Stimulated activated CD8-positive, alpha-beta memory T cell treated with anti-CD3 and anti-CD28 coated beads, Interleukin-15, amount 100 ng/mL, for 1 hour (primary cell): ENCODE data around the gene DNAH8.

ENCODE experiments used
- DNase-seq: peaks from one replicate; pipeline ENCODE4 v3.0.0-alpha.2; 2020; ENCODE audit warnings: low read depth

Gene DNAH8

GRCh38 chr6:38974389-38975151 is 259.5 kb downstream of the DNAH8 start:
- DNase-seq, result no peak

DNA sequence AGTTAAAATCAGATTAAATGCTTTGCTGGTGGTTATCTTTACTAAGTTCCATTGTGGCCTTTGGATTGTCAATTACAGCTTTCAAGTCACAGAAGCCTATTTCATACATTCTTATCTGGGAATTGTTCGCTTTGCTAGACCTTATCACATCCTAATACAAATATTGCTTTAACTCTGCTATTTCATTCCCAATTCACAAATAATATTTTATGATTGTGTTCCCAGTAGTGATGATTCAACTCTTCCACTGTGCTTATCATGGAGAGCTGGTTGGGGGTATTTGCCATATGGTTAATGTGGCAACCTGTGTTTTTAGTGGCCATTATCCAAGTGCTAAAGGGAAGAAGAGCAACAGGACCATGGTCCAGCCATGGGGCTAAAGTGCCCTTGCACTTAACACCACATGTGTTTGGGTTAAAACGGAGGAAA is 260.5 kb downstream of the DNAH8 start:
- no peak for DNase-seq

GRCh38 chr6:38976051-38976450 is 260.9 kb downstream of the DNAH8 start:
- no peak for DNase-seq

- no peak for DNase-seq
Measured at GRCh38 chr6:38976801-38977500, 261.8 kb downstream of the DNAH8 start.

DNA sequence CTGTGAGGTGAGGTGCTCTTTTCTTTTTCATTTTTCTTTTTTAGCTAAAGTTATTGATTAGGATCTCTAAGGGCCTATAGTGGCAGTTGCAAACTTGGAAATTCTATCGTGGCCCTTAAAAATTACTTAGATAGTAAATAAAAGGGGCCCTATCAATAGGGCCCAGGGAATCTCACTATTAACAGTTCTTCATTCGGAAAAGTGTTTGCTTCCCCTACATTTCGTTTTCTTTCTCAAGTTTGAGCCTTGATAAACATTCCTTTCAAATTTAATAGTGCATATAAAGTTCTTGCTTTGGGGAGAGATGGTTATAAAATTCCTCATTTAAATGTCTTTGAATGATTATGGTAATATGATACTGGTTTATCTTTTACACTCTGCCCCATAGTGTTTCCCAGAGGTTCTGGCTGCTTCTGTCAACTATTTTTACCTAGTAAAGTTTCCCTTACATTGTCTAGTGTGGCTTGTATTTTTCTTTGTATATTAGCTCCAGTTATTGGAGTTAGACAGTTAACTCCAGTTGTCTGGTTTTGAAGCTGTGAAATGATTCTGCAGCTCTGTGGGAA is 263.1 kb downstream of the DNAH8 start:
- no peak for DNase-seq

DNA sequence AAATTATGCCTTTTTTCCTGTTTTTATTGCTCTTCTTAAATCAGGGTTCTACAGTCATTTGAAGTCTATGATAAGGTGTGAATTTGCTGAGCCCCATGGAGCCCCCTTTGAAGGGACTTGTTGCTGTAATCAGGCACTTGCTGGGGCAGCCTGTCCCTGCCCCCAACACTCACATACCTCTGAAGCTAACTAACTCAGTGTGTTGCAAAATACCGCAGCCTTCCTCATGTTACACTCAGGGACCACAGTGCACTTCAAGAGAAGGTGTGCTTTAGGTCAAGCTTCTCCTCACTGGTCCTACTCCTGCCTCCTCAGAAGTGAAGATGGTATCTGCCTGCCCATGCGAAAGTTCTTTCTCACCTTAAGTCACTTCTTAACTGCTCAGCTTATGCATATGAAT is 267.4 kb downstream of the DNAH8 start:
- no peak for DNase-seq

DNA sequence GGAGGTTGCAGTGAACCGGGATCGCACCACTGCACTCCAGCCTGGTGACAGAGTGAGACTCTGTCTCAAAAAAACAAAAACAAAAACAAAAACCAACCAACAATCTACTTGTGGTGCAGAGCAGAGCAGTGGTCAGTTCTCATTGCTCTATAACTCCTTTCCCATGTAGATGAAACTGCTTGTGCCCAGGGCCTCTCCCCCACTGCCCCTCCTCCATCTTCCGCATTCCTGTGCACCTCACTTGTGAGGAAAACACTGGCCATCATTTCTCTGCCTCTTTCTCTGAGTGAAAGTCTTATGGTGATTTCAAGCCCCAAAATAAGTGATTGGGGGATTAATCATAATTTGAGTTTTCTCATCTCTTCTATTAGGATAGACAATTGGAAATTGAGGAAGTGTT is 269.6 kb downstream of the DNAH8 start:
- no peak for DNase-seq

DNA sequence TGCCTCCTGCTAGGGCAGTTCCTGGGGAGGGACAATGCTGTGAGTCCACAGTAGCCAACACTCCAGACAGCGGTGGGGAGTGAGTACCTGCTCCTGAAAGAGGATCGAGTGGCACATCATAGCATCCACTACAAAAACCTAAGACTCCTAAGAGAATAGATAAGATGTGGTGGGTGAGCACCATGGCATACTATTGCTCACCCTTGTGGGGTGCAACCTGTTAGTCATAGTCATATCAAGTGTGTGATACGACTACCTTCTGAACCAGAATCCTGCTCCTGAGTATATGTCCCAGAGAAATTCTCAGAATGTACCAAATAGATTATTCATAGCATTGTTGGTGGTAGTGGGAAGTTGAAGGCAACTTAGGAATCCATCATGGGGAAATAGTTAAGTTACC is 270.7 kb downstream of the DNAH8 start:
- no peak for DNase-seq

DNA sequence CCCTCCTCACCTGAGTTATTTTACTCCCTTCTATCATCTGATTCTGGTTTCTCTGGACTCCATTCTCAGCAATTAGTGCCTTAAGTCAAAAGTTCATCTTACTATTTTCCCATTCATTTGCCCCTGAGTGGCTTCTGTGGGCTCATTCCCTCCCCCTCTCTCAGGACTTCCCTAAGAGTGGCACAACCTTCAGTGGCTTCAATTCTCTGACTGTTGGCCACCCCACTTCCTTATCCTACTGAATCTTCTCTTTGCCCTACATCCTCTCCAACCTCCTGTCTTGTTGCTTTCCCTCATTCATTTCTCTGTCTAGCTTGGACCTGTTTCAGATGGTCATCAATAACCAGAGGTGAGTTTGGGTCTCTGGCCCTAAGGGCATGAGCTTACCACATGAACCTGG is 272.4 kb downstream of the DNAH8 start:
- DNase-seq, result no peak

- no peak for DNase-seq
Measured at GRCh38 chr6:38988736-38989449, 273.8 kb downstream of the DNAH8 start.

DNA sequence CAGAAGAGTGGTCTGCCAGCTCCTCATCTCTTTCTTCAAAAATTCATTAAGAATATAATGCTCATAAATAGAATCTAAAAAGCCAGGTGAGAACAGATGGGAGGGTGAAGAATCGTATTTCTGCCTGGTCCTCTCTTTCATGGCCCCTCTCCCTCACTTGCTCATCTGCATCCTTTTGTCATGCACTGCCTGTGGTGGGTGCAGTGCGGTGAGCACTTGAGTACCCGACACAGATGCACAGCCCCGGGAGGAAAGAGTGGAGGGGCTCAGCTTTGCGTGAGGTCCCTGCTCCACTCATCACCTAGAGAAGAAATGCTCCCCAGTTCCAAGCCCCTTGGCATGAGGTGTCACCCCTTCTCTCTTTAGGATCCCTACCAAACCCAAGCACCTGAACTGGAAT is 275.4 kb downstream of the DNAH8 start:
- no peak for DNase-seq

- DNase-seq, result no peak
Measured at GRCh38 chr6:38996676-38997075, 281.6 kb downstream of the DNAH8 start.

DNA sequence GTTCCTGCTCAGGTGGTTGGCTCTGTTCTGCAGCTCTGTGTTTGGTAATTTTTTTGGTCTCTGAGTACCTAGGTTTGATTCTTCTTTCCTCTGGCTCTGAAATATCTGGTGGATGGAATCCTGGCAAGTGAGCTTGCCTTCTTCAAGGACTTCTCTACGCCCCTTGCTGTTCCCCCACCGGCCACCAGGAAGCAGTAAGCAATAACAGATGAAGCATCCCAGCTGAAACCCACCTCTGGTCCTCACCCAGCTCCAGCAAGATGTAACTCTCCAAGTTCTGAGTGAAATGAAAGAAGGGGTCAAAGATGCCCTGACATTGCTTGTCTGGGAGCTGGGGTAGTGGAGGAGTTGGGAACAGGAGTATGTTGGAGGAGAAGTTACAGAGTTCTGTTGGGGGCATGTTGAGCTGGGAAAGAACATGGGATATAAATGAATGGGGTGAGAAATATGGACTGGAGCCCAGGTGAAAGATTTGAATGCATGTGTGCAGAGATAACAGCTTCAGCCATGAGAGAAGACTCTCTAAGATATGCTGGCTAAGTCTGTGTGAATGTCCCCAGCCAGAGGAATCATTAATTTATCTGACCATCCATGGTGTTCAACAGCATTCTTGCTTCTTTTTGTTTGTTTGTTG is 282.1 kb downstream of the DNAH8 start:
- DNase-seq, result no peak

- no peak for DNase-seq
Measured at GRCh38 chr6:39003072-39003471, 288.0 kb downstream of the DNAH8 start.

DNA sequence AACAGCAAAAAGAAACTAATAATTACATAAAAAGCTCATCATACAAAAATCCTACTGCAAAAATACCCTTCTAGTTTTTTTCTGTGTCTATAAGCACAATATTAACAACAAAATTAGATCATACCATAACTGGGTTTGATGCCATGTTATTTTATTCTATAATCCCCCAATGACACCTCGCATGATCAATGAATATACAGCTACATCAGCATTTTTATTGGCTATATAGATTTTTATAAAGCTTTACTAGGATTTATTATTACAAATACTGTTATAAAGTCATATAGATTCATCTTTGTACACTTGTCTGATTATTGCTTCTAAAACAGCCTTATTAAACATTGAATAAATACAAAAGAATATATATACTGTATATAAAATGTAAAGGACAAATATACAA is 288.4 kb downstream of the DNAH8 start:
- DNase-seq, result no peak

DNA sequence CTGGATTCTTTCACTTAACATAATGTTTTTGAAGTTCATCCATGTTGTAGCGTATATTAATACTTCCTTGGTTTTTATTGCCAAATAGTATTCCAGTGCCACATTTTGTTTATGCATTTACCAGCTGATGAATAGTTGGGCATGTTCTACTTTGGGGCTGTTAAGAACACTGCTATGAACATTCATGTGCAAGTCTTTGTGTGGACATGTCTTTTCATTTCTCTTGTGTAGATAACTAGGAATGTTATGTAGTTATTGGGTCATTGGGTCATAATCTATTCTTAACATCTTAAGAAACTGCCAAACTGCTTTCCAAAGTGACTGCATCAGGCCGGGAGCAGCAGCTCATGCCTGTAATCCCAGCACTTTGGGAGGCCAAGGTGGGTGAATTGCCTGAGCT is 289.7 kb downstream of the DNAH8 start:
- DNase-seq, result no peak

- no peak for DNase-seq
Measured at GRCh38 chr6:39005774-39006173, 290.7 kb downstream of the DNAH8 start.

GRCh38 chr6:39007575-39007974 is 292.5 kb downstream of the DNAH8 start:
- no peak for DNase-seq

- DNase-seq, result no peak
Measured at GRCh38 chr6:39008737-39009136, 293.6 kb downstream of the DNAH8 start.

DNA sequence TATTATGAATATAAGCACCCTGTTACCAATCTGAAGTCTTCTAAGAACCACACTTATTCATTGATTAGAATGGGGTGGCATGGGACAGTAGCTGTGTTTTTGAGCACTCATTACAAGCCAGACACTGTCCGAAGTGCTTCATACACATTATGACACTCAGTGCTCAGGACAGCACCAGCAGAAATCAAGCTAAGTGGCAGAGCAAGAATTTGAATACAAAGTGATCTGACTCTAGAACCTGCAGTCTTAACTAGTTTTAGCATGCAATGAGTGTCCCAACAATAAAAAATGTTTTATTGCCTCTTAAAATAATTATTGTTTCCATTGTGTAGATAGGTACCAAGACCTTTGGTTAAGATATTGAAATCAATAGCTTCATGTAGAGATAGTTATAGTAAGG is 294.4 kb downstream of the DNAH8 start:
- DNase-seq, result no peak

DNA sequence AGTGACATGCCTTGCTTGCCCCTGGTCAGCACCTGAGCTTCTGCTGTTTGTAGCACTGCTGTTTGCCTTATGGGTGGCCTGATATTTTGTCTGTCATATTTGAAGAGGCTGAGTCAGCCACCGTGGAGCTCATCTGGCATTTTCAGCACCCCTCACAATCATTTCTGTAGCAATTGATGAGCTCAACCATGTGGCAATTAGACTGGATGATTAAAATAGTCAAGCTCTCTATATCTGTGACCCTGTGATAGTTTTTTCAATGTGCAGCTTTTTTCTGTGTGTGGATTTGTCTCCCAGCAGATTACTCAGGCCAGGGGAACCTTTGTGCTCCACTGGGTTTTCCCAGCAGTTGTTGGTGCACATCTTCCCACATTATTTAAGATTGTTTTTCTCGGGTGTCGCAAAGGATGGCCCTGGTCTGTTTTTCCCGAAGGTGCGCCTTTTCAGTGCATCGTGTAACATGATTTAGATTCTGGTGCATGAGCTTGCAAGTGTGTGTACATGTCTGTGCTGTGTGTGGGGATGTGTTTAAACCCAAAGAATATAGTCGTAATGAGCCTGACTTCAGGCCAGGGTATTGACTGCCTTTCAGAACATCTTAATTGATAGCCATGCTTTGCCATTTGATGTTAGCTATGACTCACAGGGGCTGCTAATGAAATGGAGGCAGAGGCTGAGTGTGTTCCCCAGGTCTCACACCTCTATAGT is 301.9 kb downstream of the DNAH8 start:
- DNase-seq, result no peak

GRCh38 chr6:39017547-39017880 is 302.4 kb downstream of the DNAH8 start:
- DNase-seq, result no peak
